ENCODE data around the gene EIF2S3B.

The EIF2S3B gene

GRCh38 chr12:10503460-10503859, 2.2 kb upstream of the EIF2S3B start:
- Histone ChIP-seq H3K4me3 (ENCODE audit: low read depth, low read length) (no peak overlapping the region), H2BK5ac (ENCODE audit: low read depth, low read length, poor library complexity) (no peak overlapping the region), H3K4me2 (ENCODE audit: low read length) (no peak overlapping the region), H3K4ac (ENCODE audit: low read depth, low read length) (no peak overlapping the region), H3K27me3 (ENCODE audit: insufficient read depth, low read length) (no peaks in the 10 kb centered on the region), H4K12ac (ENCODE audit: low read depth, low read length) (no peak overlapping the region), H3K23ac (ENCODE audit: low read length) (no peak overlapping the region), H4K8ac (ENCODE audit: low read depth, low read length) (no peak overlapping the region), H4K91ac (ENCODE audit: low read depth, low read length) (no peak overlapping the region), H2AK5ac (ENCODE audit: low read length) (no peak overlapping the region), H3K79me2 (ENCODE audit: control insufficient read depth, insufficient read depth, low read length, poor library complexity) (no peaks in the 10 kb centered on the region), H3K4me1 (ENCODE audit: control insufficient read depth in 1 of 2, insufficient read depth in 2 of 2, low read length in 2 of 2) (no peaks in the 10 kb centered on the region), H3K9ac (ENCODE audit: low read length) (no peak overlapping the region), H2BK120ac (ENCODE audit: insufficient read depth, low read length, poor library complexity) (no peak overlapping the region), H3K18ac (ENCODE audit: low read length) (no peak overlapping the region), H3K36me3 (ENCODE audit: control insufficient read depth in 1 of 2, insufficient read depth in 2 of 2, low read length in 2 of 2) (no peaks in the 10 kb centered on the region), H3K27ac (ENCODE audit: low read depth, low read length) (no peak overlapping the region), H3K79me1 (ENCODE audit: low read length) (no peaks in the 10 kb centered on the region), H2BK12ac (ENCODE audit: low read length) (no peak overlapping the region), H3K14ac (ENCODE audit: low read length) (no peak overlapping the region), H3K9me3 (ENCODE audit: insufficient read depth, low read depth, low read length) (no peaks in the 10 kb centered on the region), H2AFZ (ENCODE audit: insufficient read depth, low read length, poor library complexity) (no peak overlapping the region)
- DNase-seq = no peak
- WGBS (ENCODE audit: extremely low coverage, insufficient coverage, insufficient read length) = no CpG with 5 or more reads among the region's 1 CpG

DNA sequence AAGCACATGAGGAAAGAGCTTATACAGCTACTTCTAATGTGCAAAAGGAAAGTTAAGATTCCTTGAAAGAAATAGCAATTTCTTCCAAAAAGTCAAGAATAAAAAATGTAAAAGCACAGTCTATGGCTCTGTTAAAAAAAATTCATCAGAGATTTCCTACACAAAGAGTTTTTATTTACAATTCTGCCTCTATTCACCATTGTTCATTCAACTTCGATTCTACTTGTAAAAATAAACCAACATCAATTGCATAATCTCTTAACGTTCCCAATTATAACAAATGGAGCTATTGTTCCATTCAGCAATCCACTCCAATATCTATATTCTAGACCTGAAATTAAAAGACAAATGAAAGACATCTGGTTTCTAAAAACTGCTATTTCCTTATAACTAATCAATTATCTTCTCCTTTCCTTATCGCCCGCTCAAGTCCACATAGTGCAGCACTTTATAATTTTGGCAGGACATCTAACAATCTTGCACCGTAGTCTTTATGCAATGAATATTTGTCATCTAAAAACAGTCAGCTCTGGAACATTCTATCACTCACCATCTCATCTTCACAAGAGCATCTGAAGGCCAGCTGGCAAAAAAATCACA, 6.2 kb downstream of the EIF2S3B start:
- H3K4ac ChIP-seq (ENCODE audit: low read depth, low read length) = no peak overlapping the region
- no peak overlapping the region for H3K27ac ChIP-seq (ENCODE audit: low read depth, low read length)
- no peak overlapping the region for H3K14ac ChIP-seq (ENCODE audit: low read length)
- no peaks in the 10 kb centered on the region for H3K79me1 ChIP-seq (ENCODE audit: low read length)
- no peaks in the 10 kb centered on the region for H3K36me3 ChIP-seq (ENCODE audit: control insufficient read depth in 1 of 2, insufficient read depth in 2 of 2, low read length in 2 of 2)
- H2AK5ac ChIP-seq (ENCODE audit: low read length) = no peak overlapping the region
- no peaks in the 10 kb centered on the region for H3K79me2 ChIP-seq (ENCODE audit: control insufficient read depth, insufficient read depth, low read length, poor library complexity)
- no peak overlapping the region for H2BK12ac ChIP-seq (ENCODE audit: low read length)
- H3K4me3 ChIP-seq (ENCODE audit: low read depth, low read length) = no peak overlapping the region
- 100% methylated on average over 2 of the region's 5 CpGs for WGBS (ENCODE audit: extremely low coverage, insufficient coverage, insufficient read length)
- no peak overlapping the region for H4K91ac ChIP-seq (ENCODE audit: low read depth, low read length)
- no peak for DNase-seq
- no peak overlapping the region for H4K12ac ChIP-seq (ENCODE audit: low read depth, low read length)
- H3K23ac ChIP-seq (ENCODE audit: low read length) = no peak overlapping the region
- no peak overlapping the region for H3K9ac ChIP-seq (ENCODE audit: low read length)
- no peak overlapping the region for H4K8ac ChIP-seq (ENCODE audit: low read depth, low read length)
- H2BK120ac ChIP-seq (ENCODE audit: insufficient read depth, low read length, poor library complexity) = no peak overlapping the region
- H3K18ac ChIP-seq (ENCODE audit: low read length) = no peak overlapping the region
- H3K4me2 ChIP-seq (ENCODE audit: low read length) = no peak overlapping the region
- H3K4me1 ChIP-seq (ENCODE audit: control insufficient read depth in 1 of 2, insufficient read depth in 2 of 2, low read length in 2 of 2) = no peaks in the 10 kb centered on the region
- H2AFZ ChIP-seq (ENCODE audit: insufficient read depth, low read length, poor library complexity) = no peak overlapping the region
- H2BK5ac ChIP-seq (ENCODE audit: low read depth, low read length, poor library complexity) = no peak overlapping the region
- H3K27me3 ChIP-seq (ENCODE audit: insufficient read depth, low read length) = no peaks in the 10 kb centered on the region
- no peaks in the 10 kb centered on the region for H3K9me3 ChIP-seq (ENCODE audit: insufficient read depth, low read depth, low read length)

GRCh38 chr12:10512798-10513197, 7.1 kb downstream of the EIF2S3B start:
- DNase-seq = no peak
- Histone ChIP-seq H3K9me3 (ENCODE audit: insufficient read depth, low read depth, low read length) (no peaks in the 10 kb centered on the region), H2BK120ac (ENCODE audit: insufficient read depth, low read length, poor library complexity) (no peak overlapping the region), H2BK5ac (ENCODE audit: low read depth, low read length, poor library complexity) (no peak overlapping the region), H3K9ac (ENCODE audit: low read length) (no peak overlapping the region), H3K18ac (ENCODE audit: low read length) (no peak overlapping the region), H2AFZ (ENCODE audit: insufficient read depth, low read length, poor library complexity) (no peak overlapping the region), H3K27me3 (ENCODE audit: insufficient read depth, low read length) (no peaks in the 10 kb centered on the region), H3K27ac (ENCODE audit: low read depth, low read length) (no peak overlapping the region), H3K23ac (ENCODE audit: low read length) (no peak overlapping the region), H4K8ac (ENCODE audit: low read depth, low read length) (no peak overlapping the region), H2BK12ac (ENCODE audit: low read length) (no peak overlapping the region), H3K4me3 (ENCODE audit: low read depth, low read length) (no peak overlapping the region), H3K4me2 (ENCODE audit: low read length) (no peak overlapping the region), H3K79me1 (ENCODE audit: low read length) (no peaks in the 10 kb centered on the region), H2AK5ac (ENCODE audit: low read length) (no peak overlapping the region), H3K79me2 (ENCODE audit: control insufficient read depth, insufficient read depth, low read length, poor library complexity) (no peaks in the 10 kb centered on the region), H3K4ac (ENCODE audit: low read depth, low read length) (no peak overlapping the region), H4K91ac (ENCODE audit: low read depth, low read length) (no peak overlapping the region), H4K12ac (ENCODE audit: low read depth, low read length) (no peak overlapping the region), H3K36me3 (ENCODE audit: control insufficient read depth in 1 of 2, insufficient read depth in 2 of 2, low read length in 2 of 2) (no peaks in the 10 kb centered on the region), H3K14ac (ENCODE audit: low read length) (no peak overlapping the region), H3K4me1 (ENCODE audit: control insufficient read depth in 1 of 2, insufficient read depth in 2 of 2, low read length in 2 of 2) (no peaks in the 10 kb centered on the region)
- WGBS (ENCODE audit: extremely low coverage, insufficient coverage, insufficient read length) = 100% methylated on average over 2 of the region's 4 CpGs

DNA sequence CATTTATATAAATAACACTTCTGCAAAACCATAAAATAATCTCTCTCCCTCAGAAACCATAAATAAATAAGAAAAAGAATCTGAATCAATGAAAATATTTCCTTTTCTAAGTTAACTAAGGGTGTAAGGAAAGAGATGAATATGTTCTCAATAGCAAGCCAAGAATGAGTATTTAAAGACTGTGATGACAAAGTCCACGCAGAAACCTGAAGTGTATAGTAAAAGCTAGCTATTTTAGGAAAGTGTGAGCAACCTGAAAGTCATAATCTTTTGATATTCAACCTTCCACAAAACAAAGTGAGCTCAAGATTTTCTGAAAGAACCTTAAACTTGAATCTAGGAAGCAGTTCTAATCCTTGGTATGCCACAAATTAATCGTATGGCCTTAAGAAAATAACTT, 15.9 kb downstream of the EIF2S3B start:
- Histone ChIP-seq H3K9ac (ENCODE audit: low read length) (no peak overlapping the region), H2BK120ac (ENCODE audit: insufficient read depth, low read length, poor library complexity) (no peak overlapping the region), H3K23ac (ENCODE audit: low read length) (no peak overlapping the region), H4K91ac (ENCODE audit: low read depth, low read length) (no peak overlapping the region), H3K18ac (ENCODE audit: low read length) (no peak overlapping the region), H2AK5ac (ENCODE audit: low read length) (no peak overlapping the region), H3K27me3 (ENCODE audit: insufficient read depth, low read length) (no peaks in the 10 kb centered on the region), H4K12ac (ENCODE audit: low read depth, low read length) (no peak overlapping the region), H3K79me1 (ENCODE audit: low read length) (no peaks in the 10 kb centered on the region), H3K14ac (ENCODE audit: low read length) (no peak overlapping the region), H3K36me3 (ENCODE audit: control insufficient read depth in 1 of 2, insufficient read depth in 2 of 2, low read length in 2 of 2) (no peaks in the 10 kb centered on the region), H3K9me3 (ENCODE audit: insufficient read depth, low read depth, low read length) (no peaks in the 10 kb centered on the region), H2BK12ac (ENCODE audit: low read length) (no peak overlapping the region), H2BK5ac (ENCODE audit: low read depth, low read length, poor library complexity) (no peak overlapping the region), H3K4me3 (ENCODE audit: low read depth, low read length) (no peak overlapping the region), H3K27ac (ENCODE audit: low read depth, low read length) (no peak overlapping the region), H2AFZ (ENCODE audit: insufficient read depth, low read length, poor library complexity) (no peak overlapping the region), H3K79me2 (ENCODE audit: control insufficient read depth, insufficient read depth, low read length, poor library complexity) (no peaks in the 10 kb centered on the region), H3K4ac (ENCODE audit: low read depth, low read length) (no peak overlapping the region), H3K4me2 (ENCODE audit: low read length) (no peak overlapping the region), H4K8ac (ENCODE audit: low read depth, low read length) (no peak overlapping the region), H3K4me1 (ENCODE audit: control insufficient read depth in 1 of 2, insufficient read depth in 2 of 2, low read length in 2 of 2) (no peaks in the 10 kb centered on the region)
- no peak for DNase-seq
- no CpG with 5 or more reads among the region's 2 CpGs for WGBS (ENCODE audit: extremely low coverage, insufficient coverage, insufficient read length)
